22Rv1 (cell line): ENCODE measurements around the gene MYH16.
"Not testable (repeated sequence)": the region's sequence is repeated elsewhere in the genome, so short reads cannot be mapped to it uniquely, and the experiment has no call there.

Source experiments
- ZFX ChIP-seq: fragments of 450-650 bp; IDR thresholded peaks from 2 replicates; pipeline ENCODE4 v1.6.1; 2017; ENCODE audit warnings: antibody characterized with exemption, borderline replicate concordance
- TF ChIP-seq, protein P1 (sequence below): fragments of 450-650 bp; IDR thresholded peaks from 2 replicates; pipeline ENCODE4 v1.5.1; 2017; ENCODE audit warnings: mild to moderate bottlenecking

- TF ChIP-seq, protein P1, sequence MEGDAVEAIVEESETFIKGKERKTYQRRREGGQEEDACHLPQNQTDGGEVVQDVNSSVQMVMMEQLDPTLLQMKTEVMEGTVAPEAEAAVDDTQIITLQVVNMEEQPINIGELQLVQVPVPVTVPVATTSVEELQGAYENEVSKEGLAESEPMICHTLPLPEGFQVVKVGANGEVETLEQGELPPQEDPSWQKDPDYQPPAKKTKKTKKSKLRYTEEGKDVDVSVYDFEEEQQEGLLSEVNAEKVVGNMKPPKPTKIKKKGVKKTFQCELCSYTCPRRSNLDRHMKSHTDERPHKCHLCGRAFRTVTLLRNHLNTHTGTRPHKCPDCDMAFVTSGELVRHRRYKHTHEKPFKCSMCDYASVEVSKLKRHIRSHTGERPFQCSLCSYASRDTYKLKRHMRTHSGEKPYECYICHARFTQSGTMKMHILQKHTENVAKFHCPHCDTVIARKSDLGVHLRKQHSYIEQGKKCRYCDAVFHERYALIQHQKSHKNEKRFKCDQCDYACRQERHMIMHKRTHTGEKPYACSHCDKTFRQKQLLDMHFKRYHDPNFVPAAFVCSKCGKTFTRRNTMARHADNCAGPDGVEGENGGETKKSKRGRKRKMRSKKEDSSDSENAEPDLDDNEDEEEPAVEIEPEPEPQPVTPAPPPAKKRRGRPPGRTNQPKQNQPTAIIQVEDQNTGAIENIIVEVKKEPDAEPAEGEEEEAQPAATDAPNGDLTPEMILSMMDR, result not testable (repeated sequence)
- TF ChIP-seq ZFX, result not testable (repeated sequence)
These were observed 48.3 kb upstream of the MYH16 start for GRCh38 chr7:99224263-99224898.
